ENCODE data around the gene KATNIP.
"Not testable (repeated sequence)": the region's sequence is repeated elsewhere in the genome, so short reads cannot be mapped to it uniquely, and the experiment has no call there.

Gene KATNIP

DNA sequence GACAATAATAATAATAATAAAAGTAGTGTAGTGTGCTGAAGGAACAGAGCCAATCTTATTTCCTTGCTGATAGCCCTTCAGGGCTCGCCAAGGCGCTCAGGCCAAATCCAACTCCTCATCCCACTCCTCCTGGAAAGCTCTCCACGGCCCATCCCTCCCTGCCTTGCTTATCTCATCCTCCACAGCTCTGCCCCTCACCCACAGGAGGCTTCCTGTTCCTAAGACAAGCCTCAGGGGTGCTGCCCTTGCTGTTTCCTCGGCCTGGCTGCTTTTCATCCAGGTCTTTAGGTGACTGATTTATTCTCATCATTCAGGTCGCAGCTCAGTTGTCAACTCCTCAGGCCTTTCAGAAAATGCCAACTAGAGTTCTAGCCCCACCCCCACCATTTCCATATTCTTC lies 11.4 kb upstream of the KATNIP start:
- no peak for DNase-seq

DNA sequence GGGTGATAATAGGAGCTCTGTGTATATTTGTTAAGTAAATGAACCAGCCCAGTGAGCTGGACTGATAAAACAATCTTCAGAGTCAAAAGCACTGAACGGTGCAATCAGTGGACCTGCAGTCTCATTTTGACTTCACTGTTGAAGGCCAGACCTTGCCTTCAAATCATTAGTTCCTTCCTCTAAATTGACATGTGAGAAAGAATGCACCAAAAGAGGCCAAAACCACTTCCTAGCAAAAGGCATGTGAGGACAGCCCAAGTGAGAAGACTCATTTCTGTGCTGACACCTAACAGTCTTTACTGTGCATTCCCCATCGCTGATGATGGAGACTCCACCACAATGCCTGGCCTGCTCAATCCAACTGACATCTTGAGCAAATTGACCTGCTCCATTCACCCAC lies 10.8 kb upstream of the KATNIP start:
- DNase-seq, result no peak

DNA sequence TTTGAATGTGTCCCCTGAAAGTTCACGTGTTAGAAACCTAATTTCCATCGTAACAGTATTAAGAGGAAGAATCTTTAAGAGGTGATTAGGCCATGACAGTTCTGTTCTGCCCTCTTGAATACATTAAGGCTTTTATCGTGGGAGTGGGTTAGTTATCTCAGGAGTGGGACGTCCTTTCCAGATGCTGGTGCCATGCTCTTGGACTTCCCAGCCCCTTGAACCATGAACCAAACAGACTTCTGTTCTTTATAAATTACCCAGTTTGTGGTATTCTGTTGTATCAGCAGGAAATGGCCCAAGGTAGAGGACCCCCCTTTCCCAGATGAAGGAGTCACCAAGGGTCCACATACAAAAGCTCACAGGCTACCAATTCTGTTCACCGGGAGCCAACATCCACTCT lies 10.3 kb upstream of the KATNIP start:
- DNase-seq, result no peak

DNA sequence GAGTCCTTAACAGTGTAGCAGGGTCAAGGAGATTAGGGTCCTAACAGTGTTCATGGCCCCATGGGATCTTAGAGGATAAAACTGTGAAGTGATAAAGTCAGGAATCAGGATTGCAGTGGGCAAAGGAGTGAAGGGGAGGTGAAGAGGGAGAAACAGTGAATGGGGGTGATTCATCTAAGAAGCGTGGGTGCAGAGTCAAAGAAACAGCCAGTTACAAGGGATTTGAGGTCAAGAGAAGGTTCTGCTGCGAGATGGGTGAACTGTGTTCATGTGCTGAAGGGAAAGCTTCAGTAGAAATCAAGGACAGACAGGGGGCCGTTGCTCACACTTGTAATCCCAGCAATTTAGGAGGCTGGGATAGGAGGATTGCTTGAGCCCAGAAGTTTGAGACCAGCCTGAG lies 6.1 kb upstream of the KATNIP start:
- DNase-seq, result no peak

DNA sequence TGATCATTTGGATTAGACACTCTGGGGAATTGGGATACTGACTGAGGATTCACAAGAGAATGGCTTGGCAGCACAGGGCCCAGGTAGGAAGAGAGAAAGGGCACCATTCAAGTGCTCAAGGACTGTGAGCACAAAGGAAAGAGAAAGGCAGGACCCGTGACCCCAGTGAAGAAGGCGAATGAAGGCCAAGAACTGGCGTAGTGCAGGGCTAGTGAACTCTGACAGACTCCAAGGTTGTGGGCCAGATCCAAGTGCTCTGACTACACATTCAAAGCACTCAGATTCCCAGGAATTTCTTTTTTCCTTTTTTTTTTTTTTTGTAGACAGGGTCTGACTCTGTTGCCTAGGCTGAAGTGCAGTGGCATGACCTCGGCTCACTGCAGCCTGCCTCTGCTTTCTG lies 5.3 kb upstream of the KATNIP start:
- no peak for DNase-seq

DNA sequence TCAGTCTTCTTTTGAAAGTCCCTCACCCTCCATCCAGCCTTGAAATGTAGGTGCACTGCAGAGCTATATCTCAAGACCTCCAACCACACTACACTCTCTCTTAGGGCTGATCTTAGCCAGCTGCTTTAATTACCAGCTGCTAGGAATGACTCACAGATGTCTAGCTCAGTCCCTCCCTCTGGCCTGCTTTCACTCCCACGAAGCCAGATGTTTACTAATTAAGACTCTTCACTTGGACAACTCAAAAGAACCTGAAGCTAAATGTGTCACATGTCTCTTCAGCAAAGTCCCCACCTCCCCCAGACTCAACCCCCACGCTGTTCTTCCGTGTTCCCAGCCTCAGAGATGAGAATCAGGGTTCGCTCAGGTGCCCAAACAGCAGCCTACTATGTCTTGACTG lies 2.8 kb upstream of the KATNIP start:
- no peak for DNase-seq

DNA sequence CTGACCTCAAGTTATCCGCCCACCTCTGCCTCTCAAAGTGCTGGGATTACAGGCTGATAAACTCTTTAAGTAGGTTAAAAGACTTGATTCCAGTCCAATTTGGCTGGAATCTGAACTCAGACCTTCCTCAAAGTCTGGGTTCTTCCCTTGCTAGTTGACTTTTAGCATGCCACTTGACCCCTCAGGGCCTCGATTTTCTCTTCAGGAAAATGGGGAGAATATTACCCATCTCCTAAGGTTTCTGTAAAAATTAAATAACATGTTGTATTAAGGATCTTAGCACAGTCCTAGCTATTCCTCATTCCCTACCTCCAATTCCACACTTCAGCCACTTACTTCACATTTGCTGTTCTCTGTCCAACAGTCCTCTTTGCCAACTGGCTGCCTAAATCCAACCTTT lies 2.1 kb upstream of the KATNIP start:
- DNase-seq, result no peak

DNA sequence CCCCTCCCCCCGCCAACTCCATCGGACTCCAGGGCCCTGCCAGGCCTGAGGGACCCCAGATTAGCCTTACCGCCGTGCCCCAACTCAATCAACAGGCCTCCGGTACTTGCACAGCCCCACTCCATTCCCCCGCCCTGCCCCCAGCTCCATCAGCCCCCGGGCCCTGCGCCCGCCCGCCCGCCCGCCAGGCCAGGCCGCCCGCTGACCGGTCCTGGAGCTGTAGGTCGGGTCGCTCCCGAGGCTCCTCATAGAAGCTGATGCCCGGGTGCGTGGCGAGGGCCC lies 539 bp upstream of the KATNIP start:
- no peak for DNase-seq

DNA sequence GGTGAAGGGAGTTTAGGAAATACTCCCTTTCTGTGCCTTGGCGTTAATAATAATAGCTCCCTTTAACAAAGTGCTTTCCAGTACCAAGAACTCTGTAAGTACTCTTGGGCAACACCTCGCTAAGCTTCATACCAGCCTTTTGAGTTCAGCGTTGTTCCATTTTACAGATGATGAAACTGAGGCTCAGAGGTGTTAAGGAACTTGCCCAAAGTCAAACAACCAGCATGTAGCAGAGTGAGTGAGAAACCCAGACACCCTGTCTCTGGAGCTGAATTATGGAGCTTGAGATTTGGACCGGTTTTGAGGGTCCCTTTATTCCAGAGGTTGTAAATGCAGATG lies 607 bp downstream of the KATNIP start:
- DNase-seq, result no peak

DNA sequence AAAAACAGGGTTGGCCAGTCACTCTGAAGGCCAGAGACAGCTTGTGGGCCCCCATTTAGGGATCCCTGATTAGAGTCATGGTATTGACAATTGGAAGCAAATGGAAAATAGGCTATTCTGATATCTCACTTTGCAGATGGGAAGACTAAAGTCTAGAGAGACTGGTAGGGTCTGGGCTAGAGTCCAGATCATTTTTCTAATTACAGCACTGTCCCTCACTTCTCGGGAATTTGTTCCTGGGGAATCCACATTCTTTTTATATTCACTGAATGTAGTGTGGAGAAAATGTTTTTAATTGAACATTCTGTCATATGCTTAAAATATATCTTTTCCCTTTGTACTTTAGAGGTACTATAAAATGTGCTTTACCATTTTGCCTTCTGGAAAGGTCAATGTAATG lies 1.1 kb downstream of the KATNIP start:
- DNase-seq, result no peak

DNA sequence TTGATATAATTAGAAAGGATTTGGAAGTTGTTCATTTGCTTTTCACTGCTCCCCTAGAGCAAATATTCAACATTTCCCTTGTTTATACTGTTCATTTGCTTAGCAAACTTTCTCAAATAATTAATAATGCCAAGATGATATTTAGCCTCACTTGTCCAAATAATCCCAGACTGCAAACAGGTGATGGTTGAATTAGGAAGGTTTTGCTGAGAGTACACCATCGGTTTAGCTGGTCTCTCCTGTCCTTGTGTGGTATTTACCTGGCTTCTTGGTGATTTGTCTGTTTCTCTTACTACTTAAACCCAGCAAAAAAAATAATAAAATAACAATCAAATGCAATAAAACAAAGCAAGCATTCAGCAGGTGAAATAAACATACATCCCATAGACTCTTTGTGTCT lies 6.5 kb downstream of the KATNIP start:
- DNase-seq, result no peak

DNA sequence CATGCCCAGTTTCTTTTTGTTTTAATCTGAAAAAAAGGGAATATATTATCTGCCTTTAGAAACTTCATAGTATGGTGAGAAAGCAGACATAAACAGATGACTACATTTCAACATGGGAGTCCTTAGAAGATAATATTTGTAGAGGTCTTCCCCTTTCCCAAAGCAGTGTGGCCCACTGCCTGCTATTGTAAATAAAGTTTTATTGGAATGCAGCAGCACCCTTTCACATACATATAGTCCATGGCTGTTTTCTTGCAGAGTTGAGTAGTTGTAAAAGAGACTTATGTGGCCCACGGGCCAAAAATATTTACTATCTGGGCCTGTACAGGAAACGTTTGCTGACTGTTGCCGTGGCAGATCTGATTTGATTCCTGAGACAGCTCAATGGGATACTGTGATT lies 8.5 kb downstream of the KATNIP start:
- DNase-seq, result no peak

DNA sequence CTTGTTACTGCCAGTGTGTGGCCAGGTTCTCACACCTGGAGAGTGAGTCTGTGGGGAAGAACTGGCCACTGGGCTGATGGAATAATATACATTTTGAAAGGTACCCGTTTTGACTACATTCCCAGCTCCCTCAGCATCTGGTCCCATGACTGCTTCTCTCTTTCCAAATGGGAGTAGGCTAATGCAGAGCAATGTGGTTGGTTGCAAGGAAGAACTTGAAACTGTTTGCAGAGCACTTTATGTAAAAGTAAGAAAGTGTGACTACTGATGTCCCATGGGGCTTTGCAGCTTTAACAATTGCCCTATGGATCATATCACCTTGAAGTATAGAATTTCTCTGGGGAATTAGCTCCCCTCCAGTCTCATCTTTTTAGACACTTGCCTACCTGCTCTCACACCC lies 9.0 kb downstream of the KATNIP start:
- no peak for DNase-seq

DNA sequence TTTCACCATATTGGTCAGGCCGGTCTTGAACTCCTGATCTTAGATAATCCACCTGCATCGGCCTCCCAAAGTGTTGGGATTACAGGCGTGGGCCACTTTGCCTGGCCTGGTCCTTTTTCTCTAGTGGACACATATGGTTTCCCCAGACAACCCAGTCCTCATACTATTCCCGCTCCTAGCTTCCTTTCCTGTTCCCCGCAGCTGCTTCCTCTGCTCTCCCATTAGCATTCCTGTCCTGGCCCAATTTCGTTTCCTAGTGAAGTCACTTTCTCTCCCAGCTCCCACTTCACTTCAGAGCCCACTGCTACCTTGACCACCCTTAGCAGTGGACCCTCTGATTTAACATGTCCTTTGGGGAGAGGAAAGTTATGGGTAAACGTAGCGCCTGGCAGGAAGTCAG lies 11.3 kb downstream of the KATNIP start:
- DNase-seq, result no peak

DNA sequence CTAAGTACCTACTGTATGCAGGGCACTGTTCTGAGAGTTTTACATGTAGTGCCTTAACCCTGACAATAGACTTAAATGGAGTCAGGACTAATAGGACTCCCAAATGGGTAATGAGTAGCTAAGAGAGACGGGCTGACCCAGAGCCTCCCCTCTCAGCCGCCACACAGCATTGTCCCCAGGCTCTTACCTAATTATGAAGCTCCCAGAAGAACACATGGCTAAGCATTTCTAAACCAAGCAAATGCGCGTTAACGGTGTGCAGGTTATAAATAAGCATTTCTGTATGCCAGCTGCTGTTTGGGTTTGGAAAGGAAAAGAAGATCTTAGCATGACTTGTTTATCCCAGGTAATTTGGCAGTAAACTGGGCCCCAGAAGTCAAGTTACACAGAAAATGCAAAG lies 14.3 kb downstream of the KATNIP start:
- DNase-seq, result peak; percentile 16

DNA sequence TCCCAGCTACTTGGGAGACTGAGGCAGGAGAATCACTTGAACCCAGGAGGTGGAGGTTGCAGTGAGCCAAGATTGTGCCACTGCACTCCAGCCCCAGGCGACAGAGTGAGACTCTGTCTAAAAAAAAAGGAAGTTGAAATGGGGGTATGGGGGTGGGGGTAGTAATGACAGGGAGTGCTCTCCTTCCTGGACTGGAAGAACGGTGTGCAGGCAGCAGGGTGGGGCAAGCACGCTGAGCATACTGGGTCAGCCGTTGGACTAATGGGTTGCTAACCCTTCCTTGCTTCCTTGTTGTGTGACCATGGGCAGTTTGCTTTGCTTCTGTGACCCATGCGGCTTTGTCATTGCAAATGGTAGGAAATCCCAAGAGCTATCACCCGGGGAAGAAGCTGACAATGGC lies 16.5 kb downstream of the KATNIP start:
- DNase-seq, result no peak

DNA sequence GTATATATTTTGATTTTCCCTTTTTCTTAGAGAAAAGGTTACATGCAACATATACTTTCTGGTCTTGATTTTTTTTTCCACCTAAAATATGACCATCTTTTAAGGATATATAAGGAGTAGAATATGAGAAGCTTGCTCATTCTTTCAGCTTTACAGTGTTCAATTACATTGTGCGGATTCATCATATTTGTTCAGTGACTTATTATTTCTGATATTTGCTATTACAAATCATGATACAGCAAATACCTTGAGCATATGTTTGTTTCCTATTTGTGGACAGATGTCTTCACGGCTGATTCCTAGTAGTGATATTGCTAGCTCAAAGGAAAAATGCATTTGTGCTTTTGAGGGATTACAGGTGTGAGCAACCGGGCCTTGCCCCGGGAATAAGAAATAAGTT lies 18.1 kb downstream of the KATNIP start:
- DNase-seq, result no peak

DNA sequence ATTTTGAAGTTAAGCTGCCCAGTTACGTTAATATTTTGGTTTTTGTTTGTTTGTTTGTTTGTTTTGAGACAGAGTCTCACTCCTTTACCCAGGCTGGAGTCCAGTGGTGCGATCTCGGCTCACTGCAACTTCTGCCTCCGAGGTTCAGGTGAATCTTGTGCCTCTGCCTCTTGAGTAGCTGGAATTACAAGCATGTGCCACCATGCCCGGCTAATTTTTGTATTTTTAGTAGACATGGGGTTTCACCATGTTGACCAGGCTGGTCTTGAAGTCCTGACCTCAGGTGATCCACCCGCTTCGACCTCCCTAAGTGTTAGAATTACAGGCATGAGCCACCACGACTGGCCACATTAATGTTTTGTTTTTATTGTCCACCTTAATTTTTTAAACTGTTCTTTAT lies 21.0 kb downstream of the KATNIP start:
- not testable (repeated sequence) for DNase-seq

DNA sequence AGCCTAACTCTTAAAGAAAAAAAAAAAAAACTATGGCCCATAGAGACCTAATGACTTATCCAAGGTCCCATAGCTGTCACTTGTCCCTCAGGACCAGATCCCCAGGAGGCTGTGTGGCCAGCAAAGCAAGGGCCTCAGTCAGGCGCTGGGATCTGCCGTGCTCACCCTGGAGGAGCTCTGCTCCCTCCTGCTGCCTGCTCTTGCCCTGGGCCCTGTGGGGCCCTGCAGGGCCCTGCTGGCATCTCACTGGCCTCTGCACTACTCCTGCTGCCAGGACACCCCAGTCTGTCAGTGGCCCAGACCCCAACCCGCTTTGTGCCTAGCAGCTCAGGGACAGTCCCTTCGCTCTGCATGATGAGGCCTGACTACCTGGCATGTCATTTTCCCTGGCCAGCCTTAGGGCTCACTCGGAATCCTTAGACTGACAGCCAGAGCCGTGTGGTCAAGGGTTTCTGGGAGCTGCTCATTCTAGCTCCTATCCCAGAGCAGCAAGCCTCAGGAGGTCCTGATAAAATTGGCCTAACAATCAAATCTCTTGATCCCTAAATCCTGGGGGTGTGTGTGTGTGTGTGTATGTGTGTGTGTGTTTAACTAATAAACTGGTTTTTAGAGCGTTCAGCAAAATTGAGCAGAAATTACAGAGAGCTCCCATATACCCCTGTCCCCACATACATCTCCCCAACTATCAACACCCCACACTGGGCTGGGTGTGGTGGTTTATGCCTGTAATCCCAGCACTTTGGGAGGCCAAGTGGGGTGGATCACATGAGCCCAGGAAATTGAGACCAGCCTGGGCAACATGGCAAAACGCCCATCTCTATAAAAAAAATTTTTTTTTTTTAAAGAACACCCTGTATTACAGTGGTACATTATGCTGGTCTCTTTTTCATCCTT lies 21.7 kb downstream of the KATNIP start:
- DNase-seq, result no peak

DNA sequence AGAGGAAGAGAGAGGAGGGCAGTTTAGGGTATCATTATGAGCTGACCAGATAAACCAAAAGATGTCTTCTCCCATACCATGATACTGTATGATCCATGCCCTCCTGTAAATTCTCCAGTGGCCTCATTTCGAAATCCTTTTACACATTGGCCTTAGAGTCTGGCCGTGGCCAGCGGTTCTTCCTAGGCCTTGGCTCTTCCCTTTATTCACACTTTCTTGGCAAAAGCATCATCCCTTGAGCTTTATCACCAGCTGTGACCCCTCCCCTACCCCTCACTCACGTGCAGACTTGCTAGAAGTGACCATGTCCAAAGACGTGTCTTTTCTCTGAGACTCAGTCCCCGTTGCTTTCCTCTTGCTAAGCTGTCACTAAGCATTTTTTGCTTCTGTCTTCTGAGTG lies 22.8 kb downstream of the KATNIP start:
- no peak for DNase-seq

DNA sequence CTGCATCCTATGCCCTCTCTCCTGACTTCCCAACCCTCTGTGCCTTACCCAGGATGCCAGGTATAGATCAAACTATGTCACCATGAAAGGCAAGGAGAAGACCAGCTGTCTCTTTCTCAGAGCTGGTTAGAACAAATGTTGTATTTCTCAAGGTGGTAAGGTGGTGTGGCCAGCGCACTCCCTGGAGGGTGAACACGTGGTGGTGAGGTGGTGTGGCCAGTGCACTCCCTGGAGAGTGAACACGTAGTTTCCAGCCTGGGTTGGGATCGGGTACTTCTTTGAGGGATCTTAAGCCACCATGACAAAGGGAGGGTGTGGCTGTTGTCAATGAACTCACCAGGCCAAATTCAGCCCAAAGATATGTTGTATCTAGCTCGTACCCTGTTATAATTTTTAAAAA lies 26.8 kb downstream of the KATNIP start:
- DNase-seq, result no peak

DNA sequence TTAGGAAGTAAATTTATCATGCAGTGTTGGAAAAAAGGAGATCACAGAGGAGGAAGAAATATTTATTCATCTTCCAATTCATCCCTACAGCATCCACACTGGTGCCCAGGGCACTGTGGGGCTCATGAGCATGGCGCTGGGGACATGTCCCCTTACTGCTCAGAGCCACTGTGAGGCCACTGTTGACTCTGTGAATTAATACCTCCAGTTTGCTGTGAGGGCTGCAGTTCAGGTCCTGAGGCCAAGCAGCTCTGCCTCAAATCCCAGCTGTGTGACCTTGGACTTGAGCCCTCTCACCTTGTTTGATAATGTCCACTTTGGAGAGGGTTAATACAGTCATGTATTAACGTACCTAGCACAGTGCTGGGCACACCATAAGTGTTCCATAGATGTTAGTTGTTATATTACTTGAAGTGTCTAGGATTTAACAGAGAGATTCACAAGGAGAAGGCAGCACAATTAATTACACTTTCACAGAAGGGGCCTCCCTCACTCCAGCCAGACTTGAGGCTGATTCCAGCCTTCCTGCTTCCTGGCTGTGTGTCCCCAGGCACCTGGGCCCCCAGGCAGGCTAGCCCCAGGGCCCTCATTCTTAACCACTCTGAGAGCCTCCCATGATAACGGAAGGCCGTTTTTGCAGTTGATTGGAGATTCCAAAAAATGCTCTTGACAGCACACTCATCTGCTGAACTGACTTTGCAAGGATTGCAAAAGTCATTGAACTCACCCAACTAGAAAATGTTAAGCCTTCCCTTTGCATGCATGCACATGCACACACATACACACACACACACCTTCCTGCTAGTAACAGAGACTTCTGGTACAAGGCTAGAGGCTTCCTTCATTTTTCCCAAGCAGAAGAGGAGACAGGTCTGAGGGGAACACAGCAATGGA lies 29.4 kb downstream of the KATNIP start:
- DNase-seq, result no peak

DNA sequence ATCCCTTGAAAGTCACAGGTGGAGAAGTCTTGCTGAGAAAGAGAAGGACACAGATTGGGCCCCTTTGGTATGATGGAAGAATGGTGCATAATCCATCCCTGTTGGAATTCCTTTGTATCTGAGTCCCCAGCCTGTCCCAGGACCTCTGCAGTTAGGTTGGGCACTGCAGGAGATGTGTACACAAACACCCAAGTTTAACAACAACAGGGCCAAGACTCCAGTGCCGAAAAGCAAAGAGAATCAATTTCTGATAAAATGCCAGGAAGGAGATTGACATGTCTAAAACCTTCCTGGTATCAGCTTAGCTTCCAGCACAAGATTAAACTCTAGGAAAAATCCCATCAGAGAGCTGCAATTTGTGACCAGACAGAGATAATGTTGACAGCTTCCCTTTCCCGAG lies 32.9 kb downstream of the KATNIP start:
- DNase-seq, result no peak

DNA sequence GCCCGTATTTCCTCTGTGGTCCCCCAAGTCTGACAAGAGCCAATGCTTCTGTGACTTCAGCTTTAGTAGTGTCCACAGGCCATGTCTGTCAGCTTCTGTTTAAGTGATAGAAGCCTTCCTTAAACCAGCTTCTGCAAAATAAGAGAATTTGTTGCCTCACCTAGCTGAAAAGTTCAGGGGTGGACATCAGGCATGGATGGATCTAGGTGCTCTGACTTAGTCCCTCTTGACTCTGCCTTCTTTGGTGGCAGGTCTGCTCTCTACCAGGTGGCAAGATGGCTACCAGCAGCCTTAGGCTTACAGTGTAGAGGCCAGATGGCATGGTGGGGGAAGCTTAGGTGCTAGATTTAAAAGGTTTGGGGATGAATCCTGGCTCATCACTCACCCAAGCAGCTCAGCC lies 33.7 kb downstream of the KATNIP start:
- DNase-seq, result no peak

DNA sequence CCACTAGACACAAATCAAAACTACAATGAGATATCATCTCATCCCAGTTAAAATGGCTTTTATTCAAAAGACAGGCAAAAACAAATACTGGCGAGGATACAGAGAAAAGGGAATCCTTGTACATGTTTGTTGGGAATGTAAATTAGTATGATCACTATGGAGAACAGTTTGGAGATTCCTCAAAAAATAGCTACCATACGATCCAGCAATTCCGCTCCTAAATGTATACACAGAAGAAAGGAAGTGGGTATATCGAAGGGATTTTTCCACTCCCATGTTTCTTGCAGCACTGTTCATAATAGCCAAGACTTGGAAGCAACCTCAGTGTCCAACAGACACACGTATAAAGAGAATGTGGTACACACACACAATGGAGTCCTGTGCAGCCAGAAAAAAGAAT lies 35.3 kb downstream of the KATNIP start:
- no peak for DNase-seq
